Ectodermal cell (in vitro differentiated cells): ENCODE data around the gene FYB2.
"Not testable (repeated sequence)": the region's sequence is repeated elsewhere in the genome, so short reads cannot be mapped to it uniquely, and the experiment has no call there.

Experiments
- H3K27ac ChIP-seq: 2 replicates; pipeline ENCODE4 v1.7.0; 2013; ENCODE audit warnings: mild to moderate bottlenecking, low read depth, low read length; ENCODE audit not compliant: insufficient read depth, poor library complexity, severe bottlenecking
- H3K27me3 ChIP-seq: 2 replicates; pipeline ENCODE4 v1.7.0; 2013; ENCODE audit warnings: mild to moderate bottlenecking, low read length; ENCODE audit not compliant: insufficient read depth, control insufficient read depth, poor library complexity, severe bottlenecking
- H3K36me3 ChIP-seq: one replicate; pipeline ENCODE4 v1.7.0; 2013; ENCODE audit warnings: low read length; ENCODE audit not compliant: control insufficient read depth, insufficient read depth
- H3K4me1 ChIP-seq: one replicate; pipeline ENCODE4 v1.7.0; 2013; ENCODE audit warnings: low read length; ENCODE audit not compliant: control insufficient read depth, insufficient read depth
- H3K4me3 ChIP-seq: 2 replicates; pipeline ENCODE4 v1.7.0; 2013; ENCODE audit warnings: low read depth, low read length, control low read depth; ENCODE audit not compliant: insufficient read depth
- H3K9me3 ChIP-seq: 2 replicates; pipeline ENCODE4 v1.7.0; 2013; ENCODE audit warnings: mild to moderate bottlenecking, low read length, moderate library complexity; ENCODE audit not compliant: control insufficient read depth
- WGBS, 2 experiments: methylation state at CpG; one replicate each; pipeline ENCODE4 v1.1.7; 2013; ENCODE audit warnings: missing lambda C conversion rate in 2 of 2; 5-methylcytosine and 5-hydroxymethylcytosine counted together

The FYB2 gene

GRCh38 chr1:56780128-56780750 is 39.0 kb downstream of the FYB2 start:
- Histone ChIP-seq H3K36me3 (no peaks in the 10 kb centered on the region), H3K9me3 (no peaks in the 10 kb centered on the region), H3K4me1 (no peaks in the 10 kb centered on the region), H3K27me3 (no peaks in the 10 kb centered on the region), H3K4me3 (no peak overlapping the region), H3K27ac (no peak overlapping the region)
- WGBS, 2 experiments = 79 to 87% methylated on average over 3 of the region's 3 CpGs

- 91 to 98% methylated on average over 1 of the region's 1 CpG for whole genome bisulfite sequencing, 2 experiments
- H3K4me1 ChIP-seq = no peaks in the 10 kb centered on the region
- H3K9me3 ChIP-seq = no peaks in the 10 kb centered on the region
- no peaks in the 10 kb centered on the region for H3K36me3 ChIP-seq
- H3K27me3 ChIP-seq = no peaks in the 10 kb centered on the region
- H3K27ac ChIP-seq = no peak overlapping the region
- no peak overlapping the region for H3K4me3 ChIP-seq
Measured at GRCh38 chr1:56777972-56778371, 41.2 kb downstream of the FYB2 start.

GRCh38 chr1:56774732-56775131 is 44.5 kb downstream of the FYB2 start:
- not testable (repeated sequence) for H3K27me3 ChIP-seq, H3K4me1 ChIP-seq, H3K4me3 ChIP-seq, H3K27ac ChIP-seq, H3K36me3 ChIP-seq, H3K9me3 ChIP-seq

- Histone ChIP-seq H3K27ac (no peak overlapping the region), H3K4me3 (no peak overlapping the region), H3K27me3 (no peaks in the 10 kb centered on the region), H3K9me3 (no peaks in the 10 kb centered on the region), H3K36me3 (no peaks in the 10 kb centered on the region), H3K4me1 (no peaks in the 10 kb centered on the region)
- 94 to 98% methylated on average over 5 of the region's 6 CpGs for WGBS, 2 experiments
Measured at GRCh38 chr1:56774067-56774609, 45.1 kb downstream of the FYB2 start.

- WGBS, 2 experiments = 86 to 89% methylated on average over 2 of the region's 2 CpGs
- Histone ChIP-seq H3K27me3 (no peaks in the 10 kb centered on the region), H3K27ac (no peak overlapping the region), H3K4me3 (no peak overlapping the region), H3K4me1 (no peaks in the 10 kb centered on the region), H3K9me3 (no peaks in the 10 kb centered on the region), H3K36me3 (no peaks in the 10 kb centered on the region)
Measured at GRCh38 chr1:56773341-56774066, 45.7 kb downstream of the FYB2 start.

- Histone ChIP-seq H3K4me3 (no peak overlapping the region), H3K9me3 (no peaks in the 10 kb centered on the region), H3K4me1 (no peaks in the 10 kb centered on the region), H3K27me3 (no peaks in the 10 kb centered on the region), H3K27ac (no peak overlapping the region), H3K36me3 (no peaks in the 10 kb centered on the region)
- 83 to 100% methylated on average over 2 of the region's 3 CpGs for WGBS, 2 experiments
Measured at GRCh38 chr1:56771717-56772116, 47.5 kb downstream of the FYB2 start.

GRCh38 chr1:56758794-56759193 is 60.4 kb downstream of the FYB2 start:
- H3K4me3 ChIP-seq = no peak overlapping the region
- H3K9me3 ChIP-seq = no peaks in the 10 kb centered on the region
- peaks cover 3% of the 10 kb centered on the region for H3K27me3 ChIP-seq
- no peaks in the 10 kb centered on the region for H3K36me3 ChIP-seq
- no peak overlapping the region for H3K27ac ChIP-seq
- WGBS, 2 experiments = 82 to 86% methylated on average over 3 of the region's 3 CpGs
- no peaks in the 10 kb centered on the region for H3K4me1 ChIP-seq

GRCh38 chr1:56758135-56758534 is 61.1 kb downstream of the FYB2 start:
- H3K4me1 ChIP-seq = no peaks in the 10 kb centered on the region
- no peak overlapping the region for H3K4me3 ChIP-seq
- peaks cover 3% of the 10 kb centered on the region for H3K27me3 ChIP-seq
- no peak overlapping the region for H3K27ac ChIP-seq
- H3K36me3 ChIP-seq = no peaks in the 10 kb centered on the region
- no peaks in the 10 kb centered on the region for H3K9me3 ChIP-seq

- WGBS, 2 experiments = 94 to 98% methylated on average over 2 of the region's 2 CpGs
- Histone ChIP-seq H3K27ac (no peak overlapping the region), H3K4me1 (no peaks in the 10 kb centered on the region), H3K4me3 (no peak overlapping the region), H3K9me3 (no peaks in the 10 kb centered on the region), H3K27me3 (no peaks in the 10 kb centered on the region), H3K36me3 (no peaks in the 10 kb centered on the region)
Measured at GRCh38 chr1:56755911-56756310, 63.3 kb downstream of the FYB2 start.

- Histone ChIP-seq H3K4me3 (no peak overlapping the region), H3K27ac (no peak overlapping the region), H3K4me1 (no peaks in the 10 kb centered on the region), H3K36me3 (no peaks in the 10 kb centered on the region), H3K9me3 (no peaks in the 10 kb centered on the region), H3K27me3 (no peaks in the 10 kb centered on the region)
- 80 to 92% methylated on average over 1 of the region's 1 CpG for WGBS, 2 experiments
Measured at GRCh38 chr1:56754708-56755479, 64.3 kb downstream of the FYB2 start.
